H9 (cell line): Measurements from ENCODE around the gene MLH1. TPM values are rescaled to one million over a fixed set of nuclear protein-coding genes. Genes with fewer than 3 reads are reported as not detected.

Experiments
- DNase-seq: peaks from one replicate; pipeline ENCODE4 v3.0.0-alpha.2; 2017
- H2AFZ ChIP-seq: one replicate; pipeline ENCODE4 v1.6.1; 2013; ENCODE audit warnings: mild to moderate bottlenecking, low read length, control low read depth, moderate library complexity
- H2AK5ac ChIP-seq: 2 replicates; pipeline ENCODE4 v1.6.1; 2013; ENCODE audit warnings: low read length, control low read depth, mixed read lengths; ENCODE audit not compliant: insufficient read length
- H2BK120ac ChIP-seq: one replicate; pipeline ENCODE4 v1.6.1; 2013; ENCODE audit warnings: low read depth, mild to moderate bottlenecking, low read length, control low read depth, inconsistent platforms; ENCODE audit not compliant: poor library complexity, severe bottlenecking
- H2BK12ac ChIP-seq: 2 replicates; pipeline ENCODE4 v1.6.1; 2013; ENCODE audit warnings: low read length, control low read depth, mixed read lengths, low read depth; ENCODE audit not compliant: insufficient read length
- H2BK15ac ChIP-seq: 2 replicates; pipeline ENCODE4 v1.6.1; 2013; ENCODE audit warnings: low read depth, low read length, control low read depth
- H2BK20ac ChIP-seq: one replicate; pipeline ENCODE4 v1.6.1; 2013; ENCODE audit warnings: low read depth, mild to moderate bottlenecking, low read length, control low read depth, inconsistent platforms; ENCODE audit not compliant: poor library complexity, severe bottlenecking
- H2BK5ac ChIP-seq: 2 replicates; pipeline ENCODE4 v1.6.1; 2013; ENCODE audit warnings: low read length, control low read depth, mixed read lengths; ENCODE audit not compliant: insufficient read length
- H3K14ac ChIP-seq: 2 replicates; pipeline ENCODE4 v1.6.1; 2013; ENCODE audit warnings: low read length, control low read depth; ENCODE audit not compliant: insufficient read depth
- H3K18ac ChIP-seq: 2 replicates; pipeline ENCODE4 v1.6.1; 2013; ENCODE audit warnings: low read depth, mild to moderate bottlenecking, mixed read lengths, low read length, control low read depth; ENCODE audit not compliant: insufficient read length
- H3K23ac ChIP-seq: 2 replicates; pipeline ENCODE4 v1.6.1; 2013; ENCODE audit warnings: low read length, control low read depth, mixed read lengths, low read depth; ENCODE audit not compliant: insufficient read length
- H3K23me2 ChIP-seq: 2 replicates; pipeline ENCODE4 v1.6.1; 2013; ENCODE audit warnings: low read depth, mild to moderate bottlenecking, mixed read lengths, low read length, control low read depth; ENCODE audit not compliant: insufficient read length, poor library complexity, severe bottlenecking
- H3K27ac ChIP-seq: 2 replicates; pipeline ENCODE4 v1.5.1; 2013; ENCODE audit warnings: low read length, control low read depth, mixed read lengths, low read depth; ENCODE audit not compliant: insufficient read length
- H3K27me3 ChIP-seq: 2 replicates; pipeline ENCODE4 v1.6.1; 2013; ENCODE audit warnings: low read length, control low read depth, inconsistent platforms; ENCODE audit not compliant: insufficient read depth
- H3K4ac ChIP-seq: 2 replicates; pipeline ENCODE4 v1.6.1; 2013; ENCODE audit warnings: low read depth, mild to moderate bottlenecking, control low read depth, inconsistent platforms, low read length, moderate library complexity
- H3K4me1 ChIP-seq: 2 replicates; pipeline ENCODE4 v1.6.1; 2013; ENCODE audit warnings: low read length, control low read depth, inconsistent platforms; ENCODE audit not compliant: insufficient read depth
- H3K4me2 ChIP-seq: 2 replicates; pipeline ENCODE4 v1.6.1; 2013; ENCODE audit warnings: low read length, control low read depth, mixed read lengths; ENCODE audit not compliant: insufficient read length, insufficient read depth
- H3K56ac ChIP-seq: 2 replicates; pipeline ENCODE4 v1.6.1; 2013; ENCODE audit warnings: low read depth, mild to moderate bottlenecking, mixed read lengths, low read length, control low read depth; ENCODE audit not compliant: insufficient read length
- H3K79me1 ChIP-seq: 2 replicates; pipeline ENCODE4 v1.6.1; 2013; ENCODE audit warnings: low read depth, mild to moderate bottlenecking, moderate library complexity, low read length, control low read depth, inconsistent platforms; ENCODE audit not compliant: insufficient read depth, poor library complexity, severe bottlenecking
- H3K79me2 ChIP-seq: 2 replicates; pipeline ENCODE4 v1.6.1; 2013; ENCODE audit warnings: low read length, control low read depth, inconsistent platforms; ENCODE audit not compliant: insufficient read depth
- H3K9ac ChIP-seq: 2 replicates; pipeline ENCODE4 v1.6.1; 2013; ENCODE audit warnings: low read length, control low read depth, mixed read lengths; ENCODE audit not compliant: insufficient read length; ENCODE audit errors: extremely low read depth
- H3K9me3 ChIP-seq: one replicate; pipeline ENCODE4 v1.6.1; 2013; ENCODE audit warnings: low read depth, low read length, inconsistent platforms; ENCODE audit not compliant: control insufficient read depth
- H3T11ph ChIP-seq: one replicate; pipeline ENCODE4 v1.6.1; 2013; ENCODE audit warnings: mild to moderate bottlenecking, low read length, control low read depth, inconsistent platforms
- H4K20me1 ChIP-seq: one replicate; pipeline ENCODE4 v1.6.1; 2013; ENCODE audit not compliant: control insufficient read depth, insufficient read length, insufficient read depth
- H4K5ac ChIP-seq: 2 replicates; pipeline ENCODE4 v1.6.1; 2013; ENCODE audit warnings: low read depth, mild to moderate bottlenecking, mixed read lengths, low read length, control low read depth; ENCODE audit not compliant: insufficient read length
- H4K8ac ChIP-seq: replicated peaks from 2 replicates; pipeline ENCODE4 v1.6.1; 2013; ENCODE audit warnings: low read length, control low read depth, mixed read lengths, low read depth; ENCODE audit not compliant: insufficient read length
- H4K91ac ChIP-seq: 2 replicates; pipeline ENCODE4 v1.6.1; 2013; ENCODE audit warnings: low read depth, mild to moderate bottlenecking, moderate library complexity, mixed read lengths, low read length, control low read depth; ENCODE audit not compliant: insufficient read length
- H3K27ac Mint-ChIP-seq, 3 experiments: 2 replicates in 2 of 3; 3 replicates in 1 of 3; pipeline ENCODE4 v1.8.0; 2020 to 2021; ENCODE audit warnings: mixed read lengths in 3 of 3, mild to moderate bottlenecking in 1 of 3, moderate library complexity in 1 of 3
- H3K27me3 Mint-ChIP-seq: 2 replicates; pipeline ENCODE4 v1.8.0; 2021; ENCODE audit warnings: low read depth, mild to moderate bottlenecking, moderate library complexity, mixed read lengths
- H3K36me3 Mint-ChIP-seq, 3 experiments: 2 replicates in 2 of 3; 3 replicates in 1 of 3; pipeline ENCODE4 v1.8.0; 2020 to 2021; ENCODE audit warnings: low read depth in 3 of 3, mixed read lengths in 3 of 3; ENCODE audit not compliant: insufficient read depth in 1 of 3
- H3K4me1 Mint-ChIP-seq, 2 experiments: 2 replicates each; pipeline ENCODE4 v1.8.0; 2020; ENCODE audit warnings: mixed read lengths in 2 of 2
- H3K4me3 Mint-ChIP-seq, 2 experiments: 2 replicates in 1 of 2; 3 replicates in 1 of 2; pipeline ENCODE4 v1.8.0; 2020 to 2021; ENCODE audit warnings: mild to moderate bottlenecking in 2 of 2, mixed read lengths in 2 of 2, moderate library complexity in 1 of 2
- H3K9me3 Mint-ChIP-seq, 2 experiments: 2 replicates in 1 of 2; 3 replicates in 1 of 2; pipeline ENCODE4 v1.8.0; 2020; ENCODE audit warnings: mild to moderate bottlenecking in 2 of 2, mixed read lengths in 2 of 2, moderate library complexity in 1 of 2
- CTCF ChIP-seq: fragments of 200-600 bp; sonication (generic); conservative IDR thresholded peaks from 3 replicates; pipeline ENCODE4 v1.8.0; 2021; ENCODE audit warnings: antibody characterized with exemption, mild to moderate bottlenecking
- WGBS: extraction: QIAGEN DNeasy Blood & Tissue Kit; methylation state at CpG from one replicate; pipeline ENCODE4 v1.1.7; 2013; ENCODE audit warnings: missing lambda C conversion rate, low lambda C conversion rate, mixed read lengths; ENCODE audit not compliant: insufficient read length; ENCODE audit errors: extremely low coverage; 5-methylcytosine and 5-hydroxymethylcytosine counted together
- total RNA-seq: library from RNA; stranded (reverse); gene quantifications from 2 replicates; pipeline ENCODE4 v1.2.1, GENCODE V29; 2021

MLH1 gene
- total RNA-seq, 1 experiment from 2014 or later: 45.1 TPM

- H3K23ac ChIP-seq: no peak overlapping the region
- H3K79me2 ChIP-seq: no peaks in the 10 kb centered on the region
- no peak overlapping the region for H3K27ac ChIP-seq
- Mint-ChIP-seq H3K27me3 (no peaks in the 10 kb centered on the region), H3K9me3 (no peaks in the 10 kb centered on the region), H3K4me1 (no peaks in the 10 kb centered on the region), H3K36me3 (peaks cover 34 to 72% (median 68%) of the 10 kb centered on the region in 3 experiments), H3K27ac (peak overlapping the region in 1 of 3 experiments; percentile 70; a peak in 1 of 7 replicates), H3K4me3 (no peak overlapping the region)
- H2AFZ ChIP-seq: no peak overlapping the region
- no peak overlapping the region for H4K91ac ChIP-seq
- no peak overlapping the region for H2BK120ac ChIP-seq
- no peaks in the 10 kb centered on the region for H3K4me1 ChIP-seq
- no peak for DNase-seq
- H4K8ac ChIP-seq: no peak overlapping the region
- no peak overlapping the region for H3K4me2 ChIP-seq
- H3K9ac ChIP-seq: no peak overlapping the region
- no peaks in the 10 kb centered on the region; the same call in 1 of the 2 replicates for H3K27me3 ChIP-seq
- H3K9me3 ChIP-seq: no peaks in the 10 kb centered on the region
- H3T11ph ChIP-seq: no peak overlapping the region
- TF ChIP-seq CTCF: no peak
- no peaks in the 10 kb centered on the region for H3K79me1 ChIP-seq
- H2BK15ac ChIP-seq: no peak overlapping the region
- H3K18ac ChIP-seq: no peak overlapping the region
- no CpG with 5 or more reads among the region's 2 CpGs for WGBS
- H2BK12ac ChIP-seq: no peak overlapping the region
- H2BK5ac ChIP-seq: no peak overlapping the region
- no peak overlapping the region for H3K56ac ChIP-seq
- no peaks in the 10 kb centered on the region for H3K23me2 ChIP-seq
- no peak overlapping the region for H2AK5ac ChIP-seq
- H4K20me1 ChIP-seq: no peaks in the 10 kb centered on the region
- no peak overlapping the region for H4K5ac ChIP-seq
- no peak overlapping the region for H3K14ac ChIP-seq
- H2BK20ac ChIP-seq: no peak overlapping the region
- no peak overlapping the region for H3K4ac ChIP-seq
Measured at GRCh38 chr3:37014620-37015019, 21.3 kb downstream of the MLH1 start.
